ENCODE data around the gene ZNF569.

- no peak for TF ChIP-seq CTCF (conservative IDR thresholded peaks at IDR 0.05; ENCODE audit: low read depth, low read length)
- TF ChIP-seq EZH2 (IDR thresholded peaks at IDR 0.05; ENCODE audit: borderline replicate concordance, low read depth, low read length, poor library complexity, severe bottlenecking) = no peak
These were observed 53.7 kb downstream of the ZNF569 start for GRCh38 chr19:37413313-37414084.
